Measurements from ENCODE around the gene APC2. TPM values are rescaled to one million over a fixed set of nuclear protein-coding genes. Genes with fewer than 3 reads are reported as not detected.
A peak's percentile ranks its signal among the peaks of the same experiment; 100 is the strongest.

The APC2 gene
- total RNA-seq, 1 experiment from 2014 or later: 1.4 TPM

GRCh38 chr19:1410136-1410786 lies 39.7 kb upstream of the APC2 start:
- H3K27ac Mint-ChIP-seq: peak overlapping the region; percentile 95
- H3K4me1 Mint-ChIP-seq: peaks cover 57% of the 10 kb centered on the region
- peaks cover 24% of the 10 kb centered on the region for H3K36me3 Mint-ChIP-seq
- ChIA-PET POLR2A (no interaction called here), CTCF (interaction anchor here (0.9 kb wide), 1 partner anchor 144 kb away, joined by 3 read pairs; no protein-coding TSS in a partner anchor)
- no peaks in the 10 kb centered on the region for H3K9me3 Mint-ChIP-seq
- no peaks in the 10 kb centered on the region for H3K27me3 Mint-ChIP-seq (ENCODE audit: low read depth)
- ATAC-seq (no peak), DNase-seq (ENCODE audit: low spot score) (no peak)
- TF ChIP-seq NFATC4 (CRISPR knock-in tag; IDR thresholded peaks at IDR 0.05) (no peak), EMX1 (CRISPR knock-in tag; IDR thresholded peaks at IDR 0.05) (no peak), ATF3 (CRISPR knock-in tag; conservative IDR thresholded peaks at IDR 0.05) (no peak), USF2 (CRISPR knock-in tag; IDR thresholded peaks at IDR 0.05) (no peak), MXD4 (CRISPR knock-in tag; IDR thresholded peaks at IDR 0.05; ENCODE audit: borderline replicate concordance) (no peak), ZNF121 (CRISPR knock-in tag; IDR thresholded peaks at IDR 0.05) (no peak), GABPB1 (CRISPR knock-in tag; IDR thresholded peaks at IDR 0.05) (no peak), NFYB (CRISPR knock-in tag; conservative IDR thresholded peaks at IDR 0.05; ENCODE audit: low read depth) (no peak), TEAD1 (CRISPR knock-in tag; IDR thresholded peaks at IDR 0.05) (no peak), ZNF138 (CRISPR knock-in tag; conservative IDR thresholded peaks at IDR 0.05) (no peak), CREM (CRISPR knock-in tag; IDR thresholded peaks at IDR 0.05) (no peak), USF1 (CRISPR knock-in tag; IDR thresholded peaks at IDR 0.05) (no peak), CBFB (CRISPR knock-in tag; IDR thresholded peaks at IDR 0.05; ENCODE audit: low read depth) (no peak), RORB (CRISPR knock-in tag; IDR thresholded peaks at IDR 0.05) (no peak), NR3C1 (CRISPR knock-in tag; conservative IDR thresholded peaks at IDR 0.05; ENCODE audit: low read depth) (no peak), ELF4 (CRISPR knock-in tag; IDR thresholded peaks at IDR 0.05; ENCODE audit: low read depth) (no peak), MYBL2 (CRISPR knock-in tag; IDR thresholded peaks at IDR 0.05) (no peak), IRF2 (CRISPR knock-in tag; IDR thresholded peaks at IDR 0.05; ENCODE audit: borderline replicate concordance, low read depth) (no peak), ZBTB21 (CRISPR knock-in tag; IDR thresholded peaks at IDR 0.05; ENCODE audit: borderline replicate concordance) (no peak), ZNF671 (CRISPR knock-in tag; IDR thresholded peaks at IDR 0.05) (no peak)
- H3K4me3 Mint-ChIP-seq: peak overlapping the region; percentile 95

- Mint-ChIP-seq H3K36me3 (peaks cover 26% of the 10 kb centered on the region), H3K27ac (peak overlapping the region; percentile 95), H3K4me1 (peaks cover 61% of the 10 kb centered on the region), H3K4me3 (peak overlapping the region; percentile 95), H3K27me3 (ENCODE audit: low read depth) (no peaks in the 10 kb centered on the region), H3K9me3 (no peaks in the 10 kb centered on the region)
- ATAC-seq: no peak
- TF ChIP-seq ZNF138 (CRISPR knock-in tag; conservative IDR thresholded peaks at IDR 0.05) (no peak), GABPB1 (CRISPR knock-in tag; IDR thresholded peaks at IDR 0.05) (no peak), CDX4 (CRISPR knock-in tag; IDR thresholded peaks at IDR 0.05; ENCODE audit: borderline replicate concordance) (no peak), ZNF121 (CRISPR knock-in tag; IDR thresholded peaks at IDR 0.05) (no peak), NFYB (CRISPR knock-in tag; conservative IDR thresholded peaks at IDR 0.05; ENCODE audit: low read depth) (no peak), JUN (CRISPR knock-in tag; IDR thresholded peaks at IDR 0.05) (no peak), NR2C2 (CRISPR knock-in tag; IDR thresholded peaks at IDR 0.05) (no peak), FOXJ3 (CRISPR knock-in tag; IDR thresholded peaks at IDR 0.05; ENCODE audit: borderline replicate concordance) (no peak), ATF6 (CRISPR knock-in tag; IDR thresholded peaks at IDR 0.05) (no peak), SMAD3 (CRISPR knock-in tag; IDR thresholded peaks at IDR 0.05; ENCODE audit: borderline replicate concordance) (no peak), SP1 (CRISPR knock-in tag; conservative IDR thresholded peaks at IDR 0.05) (no peak)
- ChIA-PET CTCF (no interaction called here), POLR2A (no interaction called here)
- no peak for DNase-seq (ENCODE audit: low spot score)
These were observed 39.1 kb upstream of the APC2 start for GRCh38 chr19:1410789-1411188.

Measured in WTC11 (cell line).